Fibroblast of lung (primary cell): ENCODE measurements around the gene HOXA7.

Source experiments
- CTCF ChIP-seq, 2 donors: IDR thresholded peaks in 1 of 2; conservative IDR thresholded peaks in 1 of 2; 1 replicate in 1 of 2; 2 replicates in 1 of 2; pipeline ENCODE4 v1.5.1; 2011 to 2012; ENCODE audit warnings: low read length in 2 of 2, control low read depth in 1 of 2, inconsistent platforms in 1 of 2, low read depth in 1 of 2, mild to moderate bottlenecking in 1 of 2
- EZH2 ChIP-seq: IDR thresholded peaks from 2 replicates; pipeline ENCODE4 v1.5.1; 2012; ENCODE audit warnings: low read length, control low read depth, mild to moderate bottlenecking; ENCODE audit errors: missing control alignments

GRCh38 chr7:27186668-27187474 is 30.4 kb upstream of the HOXA7 start:
- TF ChIP-seq CTCF (conservative IDR thresholded peaks at IDR 0.05 in 1 of 2, IDR thresholded peaks at IDR 0.05 in 1 of 2; ENCODE audit: low read depth in 1 of 2, low read length in 2 of 2) (no peak), EZH2 (no peak)
